ENCODE measurements around the gene ZP2. TPM values are rescaled to one million over a fixed set of nuclear protein-coding genes. Genes with fewer than 3 reads are reported as not detected.
A peak's percentile ranks its signal among the peaks of the same experiment; 100 is the strongest.

Gene ZP2
- total RNA-seq, 1 experiment from 2014 or later, result not detected

DNA sequence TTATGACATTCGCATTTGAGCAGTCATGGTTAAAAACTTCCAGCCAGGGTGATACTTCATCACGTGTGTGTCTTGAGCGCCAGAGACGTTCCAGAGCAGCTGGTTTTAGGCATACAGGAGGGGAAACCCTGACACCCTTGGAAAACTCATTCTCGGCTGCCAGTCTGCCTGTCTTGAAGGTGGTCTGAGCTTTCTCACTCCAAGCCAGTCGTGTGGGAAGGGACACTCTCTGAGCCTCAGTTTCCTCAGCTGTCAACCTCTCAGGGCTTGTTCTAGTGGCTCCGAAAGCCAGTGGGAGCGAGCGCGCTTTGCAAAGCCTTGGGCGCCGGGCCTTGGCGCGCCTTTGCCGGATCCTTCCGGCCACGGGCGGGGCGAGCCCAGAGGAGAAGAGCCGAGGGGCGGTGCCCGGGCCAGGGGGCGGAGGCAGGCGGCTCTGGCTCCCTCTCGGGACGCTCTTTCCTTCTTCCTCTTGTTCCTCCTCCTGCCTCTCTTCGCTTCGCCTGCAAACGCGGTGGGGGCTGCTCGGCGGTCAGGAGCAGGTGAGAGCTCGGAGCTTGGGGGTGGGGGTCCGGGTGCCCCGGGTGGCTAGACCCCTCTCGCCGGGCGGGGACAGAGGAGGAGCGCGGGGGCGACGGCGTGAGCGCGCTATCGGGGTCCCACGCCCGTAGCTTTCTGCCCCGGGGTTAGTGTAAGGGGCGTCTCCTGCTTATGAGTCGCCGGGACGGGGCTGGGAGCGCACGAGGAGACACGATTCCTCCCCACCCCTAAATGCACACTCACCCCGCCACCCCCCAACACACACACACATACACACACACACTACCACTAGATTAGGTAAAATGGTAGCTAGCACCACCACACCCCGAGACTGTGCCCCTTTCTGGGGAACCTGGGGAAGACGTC, 52.9 kb downstream of the ZP2 start, which contains the start of gene LDAF1:
LDAF1 (plus strand) TSS at position 467 of the 903 bp plus-strand sequence. CDS start 2,509 bp downstream, outside the sequence.
- Mint-ChIP-seq H3K4me1 (peaks cover 15 to 22% of the 10 kb centered on the region in 2 experiments), H3K27ac (peak within 1 kb of the TSS; percentile 32 to 87 (median 78)), H3K9me3 (no peaks in the 10 kb centered on the region; a peak in 1 of 5 replicates), H3K36me3 (ENCODE audit: insufficient read depth in 1 of 3, low read depth in 3 of 3) (peaks cover 17 to 26% (median 24%) of the 10 kb centered on the region in 3 experiments; a peak in 6 of 7 replicates), H3K27me3 (ENCODE audit: low read depth) (peaks cover 8% of the 10 kb centered on the region), H3K4me3 (peak within 1 kb of the TSS; percentile 80 to 92)
- DNase-seq, result peak; percentile 86
- Histone ChIP-seq H3K23ac (ENCODE audit: insufficient read length, low read depth, low read length) (no peak within 1 kb of the TSS), H3K27ac (ENCODE audit: insufficient read length, low read depth, low read length) (no peak within 1 kb of the TSS), H3K56ac (ENCODE audit: insufficient read length, low read depth, low read length) (no peak within 1 kb of the TSS), H2BK20ac (ENCODE audit: low read depth, low read length, poor library complexity, severe bottlenecking) (no peak within 1 kb of the TSS), H2BK12ac (ENCODE audit: insufficient read length, low read depth, low read length) (no peak within 1 kb of the TSS), H3K79me2 (ENCODE audit: insufficient read depth, low read length) (no peaks in the 10 kb centered on the region), H4K8ac (replicated peaks; ENCODE audit: insufficient read length, low read depth, low read length) (no peak within 1 kb of the TSS), H3K14ac (ENCODE audit: insufficient read depth, low read length) (no peak within 1 kb of the TSS), H4K5ac (ENCODE audit: insufficient read length, low read depth, low read length) (no peak within 1 kb of the TSS), H3K18ac (ENCODE audit: insufficient read length, low read depth, low read length) (peak within 1 kb of the TSS; percentile 7), H3K79me1 (ENCODE audit: insufficient read depth, low read depth, low read length, poor library complexity, severe bottlenecking) (no peaks in the 10 kb centered on the region), H3K4ac (ENCODE audit: low read depth, low read length) (no peak within 1 kb of the TSS), H4K91ac (ENCODE audit: insufficient read length, low read depth, low read length) (no peak within 1 kb of the TSS), H2BK120ac (ENCODE audit: low read depth, low read length, poor library complexity, severe bottlenecking) (no peak within 1 kb of the TSS), H2AFZ (ENCODE audit: low read length) (no peak within 1 kb of the TSS), H3T11ph (ENCODE audit: low read length) (no peak within 1 kb of the TSS), H2BK15ac (ENCODE audit: low read depth, low read length) (no peak within 1 kb of the TSS), H3K9ac (ENCODE audit: extremely low read depth, insufficient read length, low read length) (peak within 1 kb of the TSS; percentile 25), H2AK5ac (ENCODE audit: insufficient read length, low read length) (no peak within 1 kb of the TSS), H4K20me1 (ENCODE audit: control insufficient read depth, insufficient read depth, insufficient read length) (no peaks in the 10 kb centered on the region), H3K23me2 (ENCODE audit: insufficient read length, low read depth, low read length, poor library complexity, severe bottlenecking) (peaks cover 13% of the 10 kb centered on the region), H3K4me1 (ENCODE audit: insufficient read depth, low read length) (peaks cover 4% of the 10 kb centered on the region; the same call in 1 of the 2 replicates), H3K9me3 (ENCODE audit: control insufficient read depth, low read depth, low read length) (no peaks in the 10 kb centered on the region), H3K27me3 (ENCODE audit: insufficient read depth, low read length) (no peaks in the 10 kb centered on the region; the same call in 1 of the 2 replicates), H2BK5ac (ENCODE audit: insufficient read length, low read length) (no peak within 1 kb of the TSS), H3K4me2 (ENCODE audit: insufficient read depth, insufficient read length, low read length) (peak within 1 kb of the TSS; percentile 86)
- TF ChIP-seq, protein P1, sequence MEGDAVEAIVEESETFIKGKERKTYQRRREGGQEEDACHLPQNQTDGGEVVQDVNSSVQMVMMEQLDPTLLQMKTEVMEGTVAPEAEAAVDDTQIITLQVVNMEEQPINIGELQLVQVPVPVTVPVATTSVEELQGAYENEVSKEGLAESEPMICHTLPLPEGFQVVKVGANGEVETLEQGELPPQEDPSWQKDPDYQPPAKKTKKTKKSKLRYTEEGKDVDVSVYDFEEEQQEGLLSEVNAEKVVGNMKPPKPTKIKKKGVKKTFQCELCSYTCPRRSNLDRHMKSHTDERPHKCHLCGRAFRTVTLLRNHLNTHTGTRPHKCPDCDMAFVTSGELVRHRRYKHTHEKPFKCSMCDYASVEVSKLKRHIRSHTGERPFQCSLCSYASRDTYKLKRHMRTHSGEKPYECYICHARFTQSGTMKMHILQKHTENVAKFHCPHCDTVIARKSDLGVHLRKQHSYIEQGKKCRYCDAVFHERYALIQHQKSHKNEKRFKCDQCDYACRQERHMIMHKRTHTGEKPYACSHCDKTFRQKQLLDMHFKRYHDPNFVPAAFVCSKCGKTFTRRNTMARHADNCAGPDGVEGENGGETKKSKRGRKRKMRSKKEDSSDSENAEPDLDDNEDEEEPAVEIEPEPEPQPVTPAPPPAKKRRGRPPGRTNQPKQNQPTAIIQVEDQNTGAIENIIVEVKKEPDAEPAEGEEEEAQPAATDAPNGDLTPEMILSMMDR (conservative IDR thresholded peaks at IDR 0.05), result no peak
- no CpG with 5 or more reads among the region's 59 CpGs for WGBS (ENCODE audit: extremely low coverage, insufficient read length, low lambda C conversion rate)
